Measurements from ENCODE around the gene PTDSS2. TPM values are rescaled to one million over a fixed set of nuclear protein-coding genes. Genes with fewer than 3 reads are reported as not detected.

PTDSS2 gene
- total and polyA plus RNA-seq, 4 donors: 5.1 to 15.6 (median 10.2) TPM

DNA sequence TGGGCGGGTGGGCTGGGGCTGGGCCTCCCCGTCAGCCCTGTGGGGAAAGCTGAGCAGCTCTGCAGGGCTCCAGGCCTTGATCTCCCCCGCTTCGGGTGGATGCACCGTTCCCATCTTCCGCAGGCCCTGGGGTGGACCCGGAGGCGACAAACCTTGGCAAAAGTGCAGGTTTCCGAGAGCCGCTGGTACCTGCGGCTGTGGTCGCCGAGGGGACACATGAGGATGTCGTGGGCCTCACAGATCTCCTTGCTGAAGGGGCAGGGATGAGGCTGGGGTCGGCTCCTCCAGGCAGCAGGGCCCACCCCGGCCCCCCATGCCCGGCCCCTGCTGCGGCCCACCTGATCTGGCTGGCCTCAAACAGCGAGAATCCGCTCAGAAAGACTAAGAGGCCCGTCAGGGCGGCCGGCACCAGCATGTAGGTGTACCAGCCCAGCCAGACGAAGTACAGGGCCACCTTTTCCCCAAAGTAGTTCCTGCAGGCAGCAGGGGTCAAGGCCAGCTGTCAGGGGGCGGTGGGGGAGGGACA is 20.1 kb upstream of the PTDSS2 start:
- no peaks in the 10 kb centered on the region for H3K36me3 ChIP-seq (ENCODE audit: control insufficient read depth in 4 of 4, insufficient read depth in 3 of 4, low read depth in 1 of 4, low read length in 3 of 4)
- no peak for DNase-seq (ENCODE audit: low spot score)

DNA sequence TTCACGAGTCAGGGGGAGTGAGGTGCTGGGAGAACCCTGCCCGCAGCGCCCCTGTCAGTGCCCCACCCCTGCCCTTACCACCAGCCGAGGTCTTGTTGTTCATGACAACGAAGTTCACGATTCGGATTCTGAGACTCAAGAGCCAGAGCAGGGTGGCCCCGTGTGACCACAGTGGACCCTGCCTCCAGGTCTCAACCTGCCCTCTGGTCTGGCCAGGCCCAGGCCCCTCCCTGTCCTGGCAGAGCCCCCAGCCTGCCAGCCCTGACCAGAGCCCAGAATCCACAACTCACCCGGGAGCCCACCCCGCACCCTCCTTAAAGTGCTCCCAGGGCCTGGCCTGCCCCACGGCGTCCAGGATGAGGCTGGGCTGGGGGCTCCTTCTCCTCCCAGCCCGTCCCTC is 18.2 kb upstream of the PTDSS2 start:
- DNase-seq (ENCODE audit: low spot score): no peak
- TF ChIP-seq TAF1 (conservative IDR thresholded peaks at IDR 0.05) (no peak), RXRA (IDR thresholded peaks at IDR 0.05) (no peak), SP1 (IDR thresholded peaks at IDR 0.05) (no peak)
- TF ChIP-seq, protein P1, sequence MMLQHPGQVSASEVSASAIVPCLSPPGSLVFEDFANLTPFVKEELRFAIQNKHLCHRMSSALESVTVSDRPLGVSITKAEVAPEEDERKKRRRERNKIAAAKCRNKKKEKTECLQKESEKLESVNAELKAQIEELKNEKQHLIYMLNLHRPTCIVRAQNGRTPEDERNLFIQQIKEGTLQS (IDR thresholded peaks at IDR 0.05): no peak
- Histone ChIP-seq H3K9ac (ENCODE audit: low read depth in 1 of 2, low read length in 2 of 2) (no peak overlapping the region), H3K9me3 (ENCODE audit: control insufficient read depth in 4 of 4, low read length in 3 of 4) (no peaks in the 10 kb centered on the region), H3K36me3 (ENCODE audit: control insufficient read depth in 4 of 4, insufficient read depth in 3 of 4, low read depth in 1 of 4, low read length in 3 of 4) (no peaks in the 10 kb centered on the region), H3K27ac (ENCODE audit: low read depth in 1 of 2, low read length in 2 of 2) (no peak overlapping the region), H3K27me3 (ENCODE audit: control insufficient read depth in 4 of 4, insufficient read depth in 4 of 4, low read length in 3 of 4) (no peaks in the 10 kb centered on the region), H3K4me1 (ENCODE audit: control insufficient read depth in 4 of 4, insufficient read depth in 4 of 4, low read length in 3 of 4) (no peaks in the 10 kb centered on the region), H3K4me3 (ENCODE audit: low read depth in 1 of 3, low read length in 3 of 3) (no peak overlapping the region)
- WGBS: 95% methylated on average over 13 of the region's 13 CpGs

More for the DNA sequence above, 20.1 kb upstream of the PTDSS2 start:
- 71% methylated on average over 25 of the region's 25 CpGs for WGBS
- TF ChIP-seq FOXA2 (IDR thresholded peaks at IDR 0.05) (no peak), HNF4G (IDR thresholded peaks at IDR 0.05) (no peak), EGR1 (IDR thresholded peaks at IDR 0.05; ENCODE audit: low read depth in 2 of 2) (no peak), TAF1 (conservative IDR thresholded peaks at IDR 0.05) (no peak), SP1 (IDR thresholded peaks at IDR 0.05) (no peak), YY1 (IDR thresholded peaks at IDR 0.05) (no peak), JUND (IDR thresholded peaks at IDR 0.05) (no peak), RXRA (IDR thresholded peaks at IDR 0.05) (no peak), HNF4A (conservative IDR thresholded peaks at IDR 0.05) (no peak), FOXA1 (IDR thresholded peaks at IDR 0.05) (no peak), RAD21 (IDR thresholded peaks at IDR 0.05) (no peak), NR2F2 (IDR thresholded peaks at IDR 0.05) (no peak), GABPA (IDR thresholded peaks at IDR 0.05 in 1 of 2, conservative IDR thresholded peaks at IDR 0.05 in 1 of 2) (no peak)
- TF ChIP-seq, protein P2, sequence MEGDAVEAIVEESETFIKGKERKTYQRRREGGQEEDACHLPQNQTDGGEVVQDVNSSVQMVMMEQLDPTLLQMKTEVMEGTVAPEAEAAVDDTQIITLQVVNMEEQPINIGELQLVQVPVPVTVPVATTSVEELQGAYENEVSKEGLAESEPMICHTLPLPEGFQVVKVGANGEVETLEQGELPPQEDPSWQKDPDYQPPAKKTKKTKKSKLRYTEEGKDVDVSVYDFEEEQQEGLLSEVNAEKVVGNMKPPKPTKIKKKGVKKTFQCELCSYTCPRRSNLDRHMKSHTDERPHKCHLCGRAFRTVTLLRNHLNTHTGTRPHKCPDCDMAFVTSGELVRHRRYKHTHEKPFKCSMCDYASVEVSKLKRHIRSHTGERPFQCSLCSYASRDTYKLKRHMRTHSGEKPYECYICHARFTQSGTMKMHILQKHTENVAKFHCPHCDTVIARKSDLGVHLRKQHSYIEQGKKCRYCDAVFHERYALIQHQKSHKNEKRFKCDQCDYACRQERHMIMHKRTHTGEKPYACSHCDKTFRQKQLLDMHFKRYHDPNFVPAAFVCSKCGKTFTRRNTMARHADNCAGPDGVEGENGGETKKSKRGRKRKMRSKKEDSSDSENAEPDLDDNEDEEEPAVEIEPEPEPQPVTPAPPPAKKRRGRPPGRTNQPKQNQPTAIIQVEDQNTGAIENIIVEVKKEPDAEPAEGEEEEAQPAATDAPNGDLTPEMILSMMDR (IDR thresholded peaks at IDR 0.05; ENCODE audit: low read depth, low read length, missing input control): no peak
- TF ChIP-seq, protein P1 (IDR thresholded peaks at IDR 0.05): no peak
- no peaks in the 10 kb centered on the region for H3K9me3 ChIP-seq (ENCODE audit: control insufficient read depth in 4 of 4, low read length in 3 of 4)
- no peaks in the 10 kb centered on the region for H3K27me3 ChIP-seq (ENCODE audit: control insufficient read depth in 4 of 4, insufficient read depth in 4 of 4, low read length in 3 of 4)
- no peaks in the 10 kb centered on the region for H3K4me1 ChIP-seq (ENCODE audit: control insufficient read depth in 4 of 4, insufficient read depth in 4 of 4, low read length in 3 of 4)
- H3K4me3 ChIP-seq (ENCODE audit: low read depth in 1 of 3, low read length in 3 of 3): no peak overlapping the region
- H3K27ac ChIP-seq (ENCODE audit: low read depth in 1 of 2, low read length in 2 of 2): no peak overlapping the region
- no peak overlapping the region for H3K9ac ChIP-seq (ENCODE audit: low read depth in 1 of 2, low read length in 2 of 2)

DNA sequence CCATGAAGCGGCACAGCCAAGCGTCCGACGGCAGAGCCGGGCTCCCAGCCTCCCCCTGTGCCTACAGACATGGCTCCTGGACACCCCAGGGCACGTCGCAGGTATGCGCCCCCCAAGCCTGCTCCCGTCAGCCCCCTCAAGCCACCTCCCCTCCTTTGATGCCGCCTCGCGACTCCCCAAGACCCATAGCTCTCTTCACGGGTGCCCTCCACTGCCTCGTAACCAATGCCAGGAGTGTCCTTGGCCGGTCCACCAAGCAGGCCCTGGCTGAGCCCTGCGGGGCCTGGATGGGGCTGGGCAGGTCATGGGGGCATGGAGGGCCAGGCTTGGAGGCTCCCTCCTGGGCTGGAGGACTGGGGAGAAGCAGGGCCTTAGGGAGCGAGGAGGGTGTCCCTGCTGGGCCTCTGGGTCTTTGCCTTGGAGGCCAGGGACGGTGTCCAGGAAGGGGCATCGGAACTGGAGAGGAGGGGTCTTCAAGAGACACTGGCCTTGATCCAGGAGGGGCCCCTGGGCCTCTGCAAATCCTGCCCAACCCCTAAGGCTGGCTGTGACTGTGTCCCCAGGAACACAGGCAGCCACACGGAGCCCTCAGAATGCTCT is 17.5 kb upstream of the PTDSS2 start:
- Histone ChIP-seq H3K9ac (ENCODE audit: low read depth in 1 of 2, low read length in 2 of 2) (no peak overlapping the region), H3K27ac (ENCODE audit: low read depth in 1 of 2, low read length in 2 of 2) (no peak overlapping the region), H3K27me3 (ENCODE audit: control insufficient read depth in 4 of 4, insufficient read depth in 4 of 4, low read length in 3 of 4) (no peaks in the 10 kb centered on the region), H3K4me1 (ENCODE audit: control insufficient read depth in 4 of 4, insufficient read depth in 4 of 4, low read length in 3 of 4) (no peaks in the 10 kb centered on the region), H3K36me3 (ENCODE audit: control insufficient read depth in 4 of 4, insufficient read depth in 3 of 4, low read depth in 1 of 4, low read length in 3 of 4) (no peaks in the 10 kb centered on the region), H3K9me3 (ENCODE audit: control insufficient read depth in 4 of 4, low read length in 3 of 4) (no peaks in the 10 kb centered on the region), H3K4me3 (ENCODE audit: low read depth in 1 of 3, low read length in 3 of 3) (no peak overlapping the region)
- no peak for TF ChIP-seq JUND (IDR thresholded peaks at IDR 0.05)
- no peak for TF ChIP-seq FOXA2 (IDR thresholded peaks at IDR 0.05)
- TF ChIP-seq GABPA (IDR thresholded peaks at IDR 0.05 in 1 of 2, conservative IDR thresholded peaks at IDR 0.05 in 1 of 2): no peak
- no peak for TF ChIP-seq NR2F2 (IDR thresholded peaks at IDR 0.05)
- TF ChIP-seq RXRA (IDR thresholded peaks at IDR 0.05): no peak
- TF ChIP-seq SP1 (IDR thresholded peaks at IDR 0.05): no peak
- TF ChIP-seq, protein P1 (IDR thresholded peaks at IDR 0.05): no peak
- TF ChIP-seq TAF1 (conservative IDR thresholded peaks at IDR 0.05): no peak
- TF ChIP-seq FOXA1 (IDR thresholded peaks at IDR 0.05): no peak
- TF ChIP-seq EGR1 (IDR thresholded peaks at IDR 0.05; ENCODE audit: low read depth in 2 of 2): no peak
- TF ChIP-seq RAD21 (IDR thresholded peaks at IDR 0.05): no peak
- no peak for TF ChIP-seq HNF4A (conservative IDR thresholded peaks at IDR 0.05)
- TF ChIP-seq, protein P3, sequence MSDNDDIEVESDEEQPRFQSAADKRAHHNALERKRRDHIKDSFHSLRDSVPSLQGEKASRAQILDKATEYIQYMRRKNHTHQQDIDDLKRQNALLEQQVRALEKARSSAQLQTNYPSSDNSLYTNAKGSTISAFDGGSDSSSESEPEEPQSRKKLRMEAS (IDR thresholded peaks at IDR 0.05): no peak
- TF ChIP-seq HNF4G (IDR thresholded peaks at IDR 0.05): no peak
- WGBS: 96% methylated on average over 20 of the region's 20 CpGs
- no peak for DNase-seq (ENCODE audit: low spot score)
